K562 (cell line): ENCODE measurements around the gene LCNL1. TPM values are rescaled to one million over a fixed set of nuclear protein-coding genes. Genes with fewer than 3 reads are reported as not detected.

Source experiments
- ATAC-seq: fragments of 200-7000 bp; cut with Tn5 transposase; 3 replicates; pipeline ENCODE4 v1.9.1; 2020; ENCODE audit warnings: moderate library complexity
- BruUV-seq: library from RNA; stranded (reverse); fragments of 400-500 nt; replicated peaks from 2 replicates; lab custom pipeline; 2021; lab: Mats Ljungman, UMichigan
- CTCF ChIA-PET: fragments of 300-600 bp; formaldehyde crosslinking; extraction: SDS; loops from one replicate; lab custom pipeline; 2021; ENCODE audit warnings: low intra/inter-chr PET ratio; lab: Yijun Ruan, JAX
- POLR2A ChIA-PET: fragments of 300-600, 350-650 bp; sonication (Branson Sonifier 250); formaldehyde crosslinking; extraction: SDS; loops from one replicate; lab custom pipeline; 2021; ENCODE audit warnings: antibody characterized with exemption, inconsistent platforms; lab: Yijun Ruan, JAX
- DNase-seq, 4 experiments: peaks; one replicate each; pipeline versions ENCODE4 v3.0.0 to v3.0.0-alpha.2; 2011 to 2018; ENCODE audit warnings: low spot score in 3 of 4, mixed read lengths in 3 of 4; ENCODE audit errors: extremely low read depth in 1 of 4
- FAIRE-seq: peaks from 2 replicates; lab custom pipeline; 2011; peaks lifted over from hg19 to GRCh38; lab: Jason Lieb, UNC
- H2AFZ ChIP-seq: 2 replicates; pipeline ENCODE4 v1.6.0; 2011; ENCODE audit warnings: low read depth, low read length, control low read depth, inconsistent platforms
- H3K27ac ChIP-seq: fragments of 200-600 bp; 3 replicates; pipeline ENCODE4 v1.8.0; 2011; ENCODE audit warnings: low read depth, mild to moderate bottlenecking, control low read depth, inconsistent platforms, low read length, moderate library complexity, mixed read lengths; ENCODE audit errors: extremely low read depth
- H3K27me3 ChIP-seq, 2 experiments: fragments of 300-600 bp in 1 of 2; 2 replicates in 1 of 2; 3 replicates in 1 of 2; pipeline versions ENCODE4 v1.6.0 to v1.8.0; 2011; ENCODE audit warnings: inconsistent platforms in 2 of 2, low read length in 2 of 2, mild to moderate bottlenecking in 1 of 2, mixed read lengths in 1 of 2, moderate library complexity in 1 of 2; ENCODE audit not compliant: control insufficient read depth in 2 of 2, insufficient read depth in 2 of 2
- H3K36me3 ChIP-seq: fragments of 300-600 bp; 3 replicates; pipeline ENCODE4 v1.8.0; 2011; ENCODE audit warnings: mild to moderate bottlenecking, low read length, inconsistent platforms; ENCODE audit not compliant: control insufficient read depth, insufficient read depth
- H3K4me1 ChIP-seq, 2 experiments: fragments of 200-600 bp in 1 of 2; replicated peaks in 1 of 2; 2 replicates in 1 of 2; 3 replicates in 1 of 2; pipeline versions ENCODE4 v1.5.1 to v1.8.0; 2011; ENCODE audit warnings: inconsistent platforms in 2 of 2, low read length in 2 of 2, mild to moderate bottlenecking in 1 of 2, mixed read lengths in 1 of 2, moderate library complexity in 1 of 2; ENCODE audit not compliant: control insufficient read depth in 2 of 2, insufficient read depth in 2 of 2
- H3K4me2 ChIP-seq: 2 replicates; pipeline ENCODE4 v1.6.1; 2011; ENCODE audit warnings: low read length, control low read depth, inconsistent platforms, mixed read lengths; ENCODE audit not compliant: insufficient read depth
- H3K4me3 ChIP-seq: fragments of 200-600 bp; sonication (generic), shearing (Covaris generic); 2 replicates; pipeline ENCODE4 v1.5.1; 2016; ENCODE audit warnings: control low read depth, inconsistent platforms
- H3K79me2 ChIP-seq: fragments of 200-600 bp; 3 replicates; pipeline ENCODE4 v1.8.0; 2011; ENCODE audit warnings: low read length, inconsistent platforms; ENCODE audit not compliant: control insufficient read depth, insufficient read depth
- H3K9ac ChIP-seq, 2 experiments: 2 replicates each; pipeline versions ENCODE4 v1.6.0 to v1.6.1; 2011; ENCODE audit warnings: low read depth in 2 of 2, low read length in 2 of 2, control low read depth in 1 of 2, inconsistent platforms in 1 of 2, mild to moderate bottlenecking in 1 of 2, mixed read lengths in 1 of 2; ENCODE audit not compliant: insufficient read depth in 1 of 2
- H3K9me1 ChIP-seq: one replicate; pipeline ENCODE4 v1.6.0; 2011; ENCODE audit warnings: inconsistent platforms, mild to moderate bottlenecking, low read length, moderate library complexity; ENCODE audit not compliant: control insufficient read depth, insufficient read depth
- H3K9me3 ChIP-seq: replicated peaks from 2 replicates; pipeline ENCODE4 v1.5.1; 2011; ENCODE audit warnings: low read depth, low read length, inconsistent platforms; ENCODE audit not compliant: control insufficient read depth, insufficient read depth
- H4K20me1 ChIP-seq: replicated peaks from 2 replicates; pipeline ENCODE4 v1.6.1; 2011; ENCODE audit warnings: low read length, inconsistent platforms, mixed read lengths; ENCODE audit not compliant: control insufficient read depth, insufficient read depth
- MED1 ChIP-seq: sonication (generic); formaldehyde crosslinking; IDR thresholded peaks from 2 replicates; pipeline ENCODE4 v1.8.1; 2023; ENCODE audit warnings: missing genetic modification reagents, borderline replicate concordance
- PHTF2 ChIP-seq: fragments of 250-450 bp; sonication (Bioruptor Pico); IDR thresholded peaks from 2 replicates; pipeline ENCODE4 v1.5.0; 2021; ENCODE audit warnings: mild to moderate bottlenecking
- POLR2G ChIP-seq: fragments of 200-400 bp; formaldehyde crosslinking; IDR thresholded peaks from 2 replicates; pipeline ENCODE4 v1.6.1; 2017; ENCODE audit warnings: low read depth, mild to moderate bottlenecking, antibody characterized with exemption, low read length, moderate library complexity
- WGBS: fragments of 100-300 bp; shearing (Covaris generic); methylation state at CpG from one replicate; pipeline ENCODE4 v1.1.6; 2016; ENCODE audit warnings: low coverage, mixed read lengths; ENCODE audit not compliant: insufficient coverage; ENCODE audit errors: missing lambda C conversion rate; 5-methylcytosine and 5-hydroxymethylcytosine counted together
- in situ Hi-C: fragments of 300-500 bp; cut with MboI; formaldehyde crosslinking; loops from 4 replicates; pipeline ENCODE4 v1.15.0; 2018; ENCODE audit warnings: inconsistent platforms, mixed read lengths
- intact Hi-C: fragments of 100-400 bp; cut with micrococcal nuclease; formaldehyde crosslinking; loops from 2 replicates; pipeline ENCODE4 v1.14.2; 2022
- polyA plus RNA-seq, 8 experiments: library from polyadenylated mRNA; depleted of rRNA in 4 of 8; stranded (reverse) in 5 of 8; unstranded in 3 of 8; fragments of >200 nt; fragmentation: Nextera tagmentation in 2 of 8; fragmentation: Illumina TruSeq in 1 of 8; extraction: Ambion mirVana in 2 of 8; extraction: Trizol in 1 of 8; gene quantifications; 2 replicates each; pipeline versions ENCODE4 v1.2.1 to v1.2.3, GENCODE V29; 2011 to 2014; ENCODE audit warnings: inconsistent platforms in 1 of 8, missing spikeins in 1 of 8
- total RNA-seq, 7 experiments: library from RNA; depleted of rRNA in 6 of 7; stranded (reverse); fragments of >200 nt in 6 of 7; fragmentation: Illumina TruSeq in 2 of 7; extraction: Trizol in 2 of 7; gene quantifications; 2 replicates each; pipeline versions ENCODE4 v1.2.1 to v1.2.3, GENCODE V29; 2011 to 2021; ENCODE audit warnings: low replicate concordance in 1 of 7
- TF ChIP-seq, protein P1 (sequence below): sonication (generic); formaldehyde crosslinking; IDR thresholded peaks from 2 replicates; pipeline ENCODE4 v1.9.0; 2022; ENCODE audit warnings: mild to moderate bottlenecking, missing genetic modification reagents

Gene LCNL1
- total and polyA plus RNA-seq, 9 of the 15 experiments (the other 6 are each of a cell fraction or from before 2014, with no cell fraction given) = 0.04 to 0.16 (median 0.04) TPM; not detected in 4

DNA sequence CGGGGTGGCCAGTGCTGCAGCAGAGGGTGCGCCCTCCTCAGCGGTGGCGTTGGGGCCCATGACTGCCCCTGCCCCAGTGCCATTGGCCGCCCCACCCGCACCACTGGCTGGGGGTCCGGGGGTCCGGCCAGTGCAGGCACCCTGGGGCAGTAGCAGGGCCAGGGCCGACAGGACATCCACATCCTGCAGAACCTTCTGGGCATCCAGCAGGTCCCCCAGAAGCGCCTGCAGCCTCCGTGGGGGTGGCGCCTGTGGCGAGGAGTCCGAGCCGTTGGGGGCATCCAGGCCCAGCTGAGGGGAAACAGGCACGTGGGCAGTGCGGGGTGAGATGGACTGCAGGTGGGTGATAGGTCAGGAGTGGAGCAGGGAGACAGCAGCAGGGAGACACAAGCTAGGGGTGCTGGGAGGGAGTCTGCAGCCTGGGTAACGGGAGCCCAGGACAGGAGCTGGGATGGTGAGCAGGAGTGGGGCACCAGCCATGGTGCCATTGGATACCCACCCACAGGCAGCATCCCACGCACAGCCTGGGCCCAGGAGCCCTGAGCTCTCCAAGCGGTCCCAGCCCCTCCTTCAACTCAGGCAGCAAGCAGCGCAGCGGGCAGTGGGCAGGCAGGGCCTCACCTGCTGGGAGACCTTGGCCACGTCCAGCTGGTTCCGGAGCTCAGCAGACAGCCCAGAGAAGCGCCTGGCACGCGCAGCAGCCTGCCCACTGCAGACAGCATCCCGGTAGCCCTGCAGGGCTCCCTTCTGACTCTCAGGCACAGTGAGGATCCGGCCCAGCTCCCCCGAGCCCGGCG is 38.2 kb downstream of the LCNL1 start:
- no peaks in the 10 kb centered on the region for H3K79me2 ChIP-seq
- no peaks in the 10 kb centered on the region for H3K27me3 ChIP-seq
- in situ Hi-C loops (no loop called here), intact Hi-C loops (no loop called here)
- 0 out of 2 replicates have a peak, but pooled peaks have one; percentile 21 for TF ChIP-seq POLR2G
- no peak for TF ChIP-seq PHTF2
- TF ChIP-seq, protein P1, sequence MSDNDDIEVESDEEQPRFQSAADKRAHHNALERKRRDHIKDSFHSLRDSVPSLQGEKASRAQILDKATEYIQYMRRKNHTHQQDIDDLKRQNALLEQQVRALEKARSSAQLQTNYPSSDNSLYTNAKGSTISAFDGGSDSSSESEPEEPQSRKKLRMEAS (CRISPR knock-in tag) = no peak
- 0 out of 2 replicates have a peak, but pooled peaks have one; percentile 30 for TF ChIP-seq MED1 (CRISPR knock-in tag)
- peaks cover 4 to 85% of the 10 kb centered on the region in 2 experiments; a peak in 4 of 5 replicates for H3K4me1 ChIP-seq
- ATAC-seq (no peak), DNase-seq (no peak), FAIRE-seq (no peak)
- no TSS peak for BruUV-seq
- H3K4me3 ChIP-seq = no peak overlapping the region
- ChIA-PET CTCF (no interaction called here), POLR2A (no interaction called here)
- H3K4me2 ChIP-seq = no peak overlapping the region
- H3K27ac ChIP-seq = no peak overlapping the region
- H3K36me3 ChIP-seq = no peaks in the 10 kb centered on the region
- H2AFZ ChIP-seq = no peak overlapping the region
- 0 out of 2 replicates have a peak, but pooled peaks cover 5% of the 10 kb centered on the region for H4K20me1 ChIP-seq
- peak overlapping the region in 1 of 2 experiments; percentile 52; a peak in 2 of 4 replicates for H3K9ac ChIP-seq
- WGBS = 45% methylated on average over 22 of the region's 32 CpGs
- no peaks in the 10 kb centered on the region for H3K9me3 ChIP-seq
- H3K9me1 ChIP-seq = no peaks in the 10 kb centered on the region
